ENCODE results near the gene FAM120A. TPM values are rescaled to one million over a fixed set of nuclear protein-coding genes. Genes with fewer than 3 reads are reported as not detected.

FAM120A gene
- total and polyA plus RNA-seq, 2 donors (not counting 1 experiment from before 2014, with no cell fraction given), result 85.8 to 136 TPM

DNA sequence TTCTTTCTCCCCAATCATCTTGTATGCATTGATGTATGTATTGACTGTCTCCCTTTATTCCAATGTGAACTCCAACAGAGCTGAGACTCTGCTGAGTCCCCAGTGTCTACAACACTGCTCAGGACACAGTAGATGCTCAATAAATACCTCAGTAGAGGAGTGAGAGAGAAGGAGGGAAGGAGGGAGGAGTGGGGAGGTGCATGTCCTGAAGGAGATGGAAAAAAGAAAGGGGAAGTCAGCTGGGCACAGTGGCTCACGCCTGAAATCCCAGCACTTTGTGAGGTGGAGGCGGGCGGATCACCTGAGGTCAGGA, 122.0 kb downstream of the FAM120A start:
- TF ChIP-seq EZH2 (IDR thresholded peaks at IDR 0.05; ENCODE audit: low read length, missing control alignments), result no peak
- TF ChIP-seq CTCF (conservative IDR thresholded peaks at IDR 0.05 in 1 of 2, IDR thresholded peaks at IDR 0.05 in 1 of 2; ENCODE audit: low read depth in 1 of 2, low read length in 2 of 2), result no peak
- no peaks in the 10 kb centered on the region for H3K36me3 ChIP-seq (ENCODE audit: control insufficient read depth, insufficient read depth, low read length)
- H3K27ac ChIP-seq (ENCODE audit: insufficient read depth, low read length), result no peak overlapping the region
- H3K79me2 ChIP-seq (ENCODE audit: control insufficient read depth, insufficient read depth, low read length), result peaks cover 17% of the 10 kb centered on the region
- peaks cover 7% of the 10 kb centered on the region for H3K4me1 ChIP-seq (ENCODE audit: control insufficient read depth, extremely low read depth, insufficient read depth, low read length)
- no peak overlapping the region for H3K9ac ChIP-seq (ENCODE audit: insufficient read depth, low read length)
- H3K4me3 ChIP-seq (replicated peaks in 1 of 4; ENCODE audit: control extremely low read depth in 1 of 4, insufficient read depth in 1 of 4, low read depth in 3 of 4, low read length in 4 of 4), result no peak overlapping the region
- no peak overlapping the region for H3K4me2 ChIP-seq (ENCODE audit: extremely low read depth, insufficient read depth, low read length)
- H3K9me3 ChIP-seq (ENCODE audit: control insufficient read depth, insufficient read depth, low read depth, low read length), result no peaks in the 10 kb centered on the region
- H3K27me3 ChIP-seq (ENCODE audit: control insufficient read depth, insufficient read depth, low read length), result no peaks in the 10 kb centered on the region
- no peak for DNase-seq (ENCODE audit: low read depth in 2 of 2)
- H2AFZ ChIP-seq (ENCODE audit: low read length), result no peak overlapping the region
- H4K20me1 ChIP-seq (ENCODE audit: control insufficient read depth, extremely low read depth, insufficient read depth, low read length), result no peaks in the 10 kb centered on the region

GRCh38 chr9:93574091-93574899, 122.8 kb downstream of the FAM120A start:
- H3K4me3 ChIP-seq (replicated peaks in 1 of 4; ENCODE audit: control extremely low read depth in 1 of 4, insufficient read depth in 1 of 4, low read depth in 3 of 4, low read length in 4 of 4), result peak overlapping the region in 1 of 4 experiments; percentile 77
- no peak overlapping the region for H3K9ac ChIP-seq (ENCODE audit: insufficient read depth, low read length)
- TF ChIP-seq CTCF (conservative IDR thresholded peaks at IDR 0.05 in 1 of 2, IDR thresholded peaks at IDR 0.05 in 1 of 2; ENCODE audit: low read depth in 1 of 2, low read length in 2 of 2) (no peak), EZH2 (IDR thresholded peaks at IDR 0.05; ENCODE audit: low read length, missing control alignments) (no peak)
- H4K20me1 ChIP-seq (ENCODE audit: control insufficient read depth, extremely low read depth, insufficient read depth, low read length), result no peaks in the 10 kb centered on the region
- no peaks in the 10 kb centered on the region for H3K27me3 ChIP-seq (ENCODE audit: control insufficient read depth, insufficient read depth, low read length)
- peaks cover 7% of the 10 kb centered on the region for H3K4me1 ChIP-seq (ENCODE audit: control insufficient read depth, extremely low read depth, insufficient read depth, low read length)
- DNase-seq (ENCODE audit: low read depth in 2 of 2), result no peak
- H3K4me2 ChIP-seq (ENCODE audit: extremely low read depth, insufficient read depth, low read length), result no peak overlapping the region
- H3K27ac ChIP-seq (ENCODE audit: insufficient read depth, low read length), result no peak overlapping the region
- no peak overlapping the region for H2AFZ ChIP-seq (ENCODE audit: low read length)
- no peaks in the 10 kb centered on the region for H3K9me3 ChIP-seq (ENCODE audit: control insufficient read depth, insufficient read depth, low read depth, low read length)
- H3K36me3 ChIP-seq (ENCODE audit: control insufficient read depth, insufficient read depth, low read length), result no peaks in the 10 kb centered on the region
- peaks cover 19% of the 10 kb centered on the region for H3K79me2 ChIP-seq (ENCODE audit: control insufficient read depth, insufficient read depth, low read length)

DNA sequence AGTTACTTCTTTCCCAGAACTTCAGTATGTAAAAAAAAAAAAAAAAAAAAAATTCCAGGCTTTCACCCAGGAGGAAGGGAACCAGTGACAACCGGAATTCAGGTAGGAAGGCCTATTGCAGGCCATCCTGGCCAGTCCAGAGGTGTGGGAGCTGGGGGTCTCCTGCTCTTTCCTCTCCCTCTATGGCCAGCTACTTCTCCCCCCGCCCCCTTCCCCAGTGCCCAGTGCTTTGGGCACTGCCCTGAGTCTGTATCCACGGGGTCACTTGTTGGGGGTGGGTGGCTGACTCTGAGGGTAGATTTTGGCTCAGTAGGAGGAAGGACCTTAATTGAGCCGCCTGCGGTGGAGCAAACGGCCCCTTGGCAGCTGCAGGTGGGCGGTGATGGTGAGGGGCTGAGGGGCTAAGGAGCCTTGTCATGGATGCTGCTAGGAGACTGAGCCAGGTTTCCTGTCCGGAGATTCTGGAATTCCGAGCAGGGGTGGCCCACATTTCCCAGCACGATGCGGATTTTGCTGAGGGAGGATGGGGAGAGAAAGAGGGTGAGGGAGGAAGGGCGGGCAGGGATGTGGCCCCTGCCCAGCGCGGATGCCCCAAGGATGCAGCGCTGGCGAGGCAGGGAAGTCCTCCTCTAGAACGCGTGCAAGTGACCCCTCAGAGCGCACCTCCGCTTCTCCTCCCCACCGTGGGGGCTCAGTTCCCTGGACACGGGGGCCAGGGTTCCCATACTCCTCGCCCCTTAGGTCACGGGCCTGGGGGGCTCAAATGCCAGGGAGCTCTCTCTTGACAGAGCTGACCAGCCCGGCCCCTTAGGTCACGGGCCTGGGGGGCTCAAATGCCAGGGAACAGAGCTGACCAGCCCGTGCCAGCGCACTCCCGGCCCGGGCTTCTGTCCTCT, 123.7 kb downstream of the FAM120A start:
- no peaks in the 10 kb centered on the region for H3K9me3 ChIP-seq (ENCODE audit: control insufficient read depth, insufficient read depth, low read depth, low read length)
- H3K79me2 ChIP-seq (ENCODE audit: control insufficient read depth, insufficient read depth, low read length), result peaks cover 27% of the 10 kb centered on the region
- H4K20me1 ChIP-seq (ENCODE audit: control insufficient read depth, extremely low read depth, insufficient read depth, low read length), result no peaks in the 10 kb centered on the region
- DNase-seq (ENCODE audit: low read depth in 2 of 2), result no peak
- peak overlapping the region; percentile 98 for H3K4me2 ChIP-seq (ENCODE audit: extremely low read depth, insufficient read depth, low read length)
- no peaks in the 10 kb centered on the region for H3K27me3 ChIP-seq (ENCODE audit: control insufficient read depth, insufficient read depth, low read length)
- H3K27ac ChIP-seq (ENCODE audit: insufficient read depth, low read length), result peak overlapping the region; percentile 59
- peak overlapping the region; percentile 63 for H3K9ac ChIP-seq (ENCODE audit: insufficient read depth, low read length)
- TF ChIP-seq CTCF (conservative IDR thresholded peaks at IDR 0.05 in 1 of 2, IDR thresholded peaks at IDR 0.05 in 1 of 2; ENCODE audit: low read depth in 1 of 2, low read length in 2 of 2) (no peak), EZH2 (IDR thresholded peaks at IDR 0.05; ENCODE audit: low read length, missing control alignments) (no peak)
- H3K4me1 ChIP-seq (ENCODE audit: control insufficient read depth, extremely low read depth, insufficient read depth, low read length), result peaks cover 7% of the 10 kb centered on the region
- H3K36me3 ChIP-seq (ENCODE audit: control insufficient read depth, insufficient read depth, low read length), result no peaks in the 10 kb centered on the region
- H2AFZ ChIP-seq (ENCODE audit: low read length), result peak overlapping the region; percentile 31
- H3K4me3 ChIP-seq (replicated peaks in 1 of 4; ENCODE audit: control extremely low read depth in 1 of 4, insufficient read depth in 1 of 4, low read depth in 3 of 4, low read length in 4 of 4), result peak overlapping the region; percentile 44 to 77 (median 64)

Data from fibroblast of lung (primary cell).